Measurements from ENCODE around the gene MSI2.

DNA sequence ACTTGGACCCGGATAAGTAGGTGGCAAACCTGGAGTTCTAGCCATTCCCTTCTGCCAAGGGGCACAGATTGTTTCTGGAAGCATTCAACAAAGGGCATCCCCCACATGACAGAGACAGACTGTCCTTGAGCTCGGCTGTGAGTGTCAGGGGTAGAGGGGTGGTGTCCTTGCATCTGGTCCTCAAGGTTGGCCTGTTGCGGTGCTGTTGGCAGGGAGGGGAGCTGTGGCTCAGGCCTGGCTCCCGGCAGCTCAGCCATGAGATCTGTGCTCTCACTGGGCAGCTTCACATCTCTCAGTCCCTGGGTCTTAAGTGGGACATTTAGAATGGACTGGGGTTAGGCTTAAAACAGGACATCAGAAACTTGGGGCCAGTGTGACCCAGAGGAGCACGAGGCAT is 468.4 kb downstream of the MSI2 start:
- TF ChIP-seq, protein P1, sequence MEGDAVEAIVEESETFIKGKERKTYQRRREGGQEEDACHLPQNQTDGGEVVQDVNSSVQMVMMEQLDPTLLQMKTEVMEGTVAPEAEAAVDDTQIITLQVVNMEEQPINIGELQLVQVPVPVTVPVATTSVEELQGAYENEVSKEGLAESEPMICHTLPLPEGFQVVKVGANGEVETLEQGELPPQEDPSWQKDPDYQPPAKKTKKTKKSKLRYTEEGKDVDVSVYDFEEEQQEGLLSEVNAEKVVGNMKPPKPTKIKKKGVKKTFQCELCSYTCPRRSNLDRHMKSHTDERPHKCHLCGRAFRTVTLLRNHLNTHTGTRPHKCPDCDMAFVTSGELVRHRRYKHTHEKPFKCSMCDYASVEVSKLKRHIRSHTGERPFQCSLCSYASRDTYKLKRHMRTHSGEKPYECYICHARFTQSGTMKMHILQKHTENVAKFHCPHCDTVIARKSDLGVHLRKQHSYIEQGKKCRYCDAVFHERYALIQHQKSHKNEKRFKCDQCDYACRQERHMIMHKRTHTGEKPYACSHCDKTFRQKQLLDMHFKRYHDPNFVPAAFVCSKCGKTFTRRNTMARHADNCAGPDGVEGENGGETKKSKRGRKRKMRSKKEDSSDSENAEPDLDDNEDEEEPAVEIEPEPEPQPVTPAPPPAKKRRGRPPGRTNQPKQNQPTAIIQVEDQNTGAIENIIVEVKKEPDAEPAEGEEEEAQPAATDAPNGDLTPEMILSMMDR (IDR thresholded peaks at IDR 0.05), result no peak
- no peak for TF ChIP-seq POLR2A (IDR thresholded peaks at IDR 0.05)
